Tibial nerve (tissue), 3 donors: ENCODE measurements around the gene CXADR.

Experiments used
- POLR2A ChIP-seq, 2 donors: fragments of 450-650 bp; IDR thresholded peaks; one replicate each; pipeline ENCODE4 v1.6.1; 2017; ENCODE audit warnings: antibody characterized with exemption in 2 of 2, mild to moderate bottlenecking in 2 of 2, moderate library complexity in 2 of 2
- TF ChIP-seq, protein P1 (sequence below), 5 experiments: fragments of 200-600 bp in 3 of 5; fragments of 450-650 bp in 2 of 5; sonication (generic) in 3 of 5; IDR thresholded peaks; one replicate each; pipeline ENCODE4 v1.5.1; 2016 to 2019; ENCODE audit warnings: antibody characterized with exemption in 5 of 5, mild to moderate bottlenecking in 3 of 5, moderate library complexity in 2 of 5

DNA sequence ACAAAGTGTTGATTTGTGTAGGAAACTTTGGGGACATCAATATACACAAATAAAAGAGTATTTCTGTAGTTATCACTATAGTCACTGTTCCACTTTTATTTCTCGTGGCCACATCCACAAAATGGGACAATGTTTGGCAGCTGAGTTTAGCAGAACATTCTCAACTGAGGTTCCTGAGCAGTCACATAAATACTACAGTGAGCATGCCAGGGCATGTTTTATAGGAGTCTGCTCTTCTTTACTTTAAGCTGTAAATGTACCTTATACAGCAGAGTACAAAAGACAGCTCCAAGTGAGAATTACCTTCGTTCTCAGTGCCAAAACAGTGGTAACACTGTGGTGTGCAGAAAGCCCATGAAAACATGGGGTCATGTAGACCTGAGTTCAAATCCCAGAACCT is 94.8 kb downstream of the CXADR start:
- TF ChIP-seq, protein P1, sequence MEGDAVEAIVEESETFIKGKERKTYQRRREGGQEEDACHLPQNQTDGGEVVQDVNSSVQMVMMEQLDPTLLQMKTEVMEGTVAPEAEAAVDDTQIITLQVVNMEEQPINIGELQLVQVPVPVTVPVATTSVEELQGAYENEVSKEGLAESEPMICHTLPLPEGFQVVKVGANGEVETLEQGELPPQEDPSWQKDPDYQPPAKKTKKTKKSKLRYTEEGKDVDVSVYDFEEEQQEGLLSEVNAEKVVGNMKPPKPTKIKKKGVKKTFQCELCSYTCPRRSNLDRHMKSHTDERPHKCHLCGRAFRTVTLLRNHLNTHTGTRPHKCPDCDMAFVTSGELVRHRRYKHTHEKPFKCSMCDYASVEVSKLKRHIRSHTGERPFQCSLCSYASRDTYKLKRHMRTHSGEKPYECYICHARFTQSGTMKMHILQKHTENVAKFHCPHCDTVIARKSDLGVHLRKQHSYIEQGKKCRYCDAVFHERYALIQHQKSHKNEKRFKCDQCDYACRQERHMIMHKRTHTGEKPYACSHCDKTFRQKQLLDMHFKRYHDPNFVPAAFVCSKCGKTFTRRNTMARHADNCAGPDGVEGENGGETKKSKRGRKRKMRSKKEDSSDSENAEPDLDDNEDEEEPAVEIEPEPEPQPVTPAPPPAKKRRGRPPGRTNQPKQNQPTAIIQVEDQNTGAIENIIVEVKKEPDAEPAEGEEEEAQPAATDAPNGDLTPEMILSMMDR (IDR thresholded peaks at IDR 0.05): no peak
- TF ChIP-seq POLR2A (IDR thresholded peaks at IDR 0.05): no peak
